Activated B cell treated with CpG ODN at 0.5 μM for 24 hours (primary cell): ENCODE measurements around the gene DGKE. TPM values are rescaled to one million over a fixed set of nuclear protein-coding genes. Genes with fewer than 3 reads are reported as not detected.

Source experiments
- ATAC-seq: fragments of 200-7000 bp; cut with Tn5 transposase; one replicate; pipeline ENCODE4 v1.10.0; 2021; ENCODE audit warnings: low read depth, mild to moderate bottlenecking, moderate library complexity
- CTCF ChIA-PET: fragments of 350-600 bp; sonication (Branson Sonifier 250); formaldehyde crosslinking; loops from one replicate; lab custom pipeline; 2021; ENCODE audit warnings: antibody characterized with exemption; lab: Charles Lee
- POLR2A ChIA-PET: fragments of 350-600 bp; sonication (Branson Sonifier 250); formaldehyde crosslinking; loops from one replicate; lab custom pipeline; 2021; ENCODE audit warnings: antibody characterized with exemption; lab: Charles Lee
- DNase-seq: peaks from one replicate; pipeline ENCODE4 v3.0.0; 2022
- H3K27ac Mint-ChIP-seq: one replicate; pipeline ENCODE4 v1.8.0; 2020; ENCODE audit warnings: mixed read lengths
- H3K27me3 Mint-ChIP-seq: one replicate; pipeline ENCODE4 v1.8.0; 2021; ENCODE audit warnings: mixed read lengths
- H3K36me3 Mint-ChIP-seq: one replicate; pipeline ENCODE4 v1.8.0; 2021; ENCODE audit warnings: low read depth, mixed read lengths
- H3K4me1 Mint-ChIP-seq: one replicate; pipeline ENCODE4 v1.8.0; 2021; ENCODE audit warnings: mixed read lengths
- H3K4me3 Mint-ChIP-seq: one replicate; pipeline ENCODE4 v1.8.0; 2020; ENCODE audit warnings: mild to moderate bottlenecking, mixed read lengths
- H3K9me3 Mint-ChIP-seq: one replicate; pipeline ENCODE4 v1.8.0; 2020; ENCODE audit warnings: mixed read lengths
- intact Hi-C: fragments of 100-400 bp; cut with micrococcal nuclease; formaldehyde crosslinking; loops from one replicate; pipeline ENCODE4 v1.15.1; 2024
- total RNA-seq: library from RNA; stranded (reverse); gene quantifications from 2 replicates; pipeline ENCODE4 v1.2.3, GENCODE V29; 2022
- TF ChIP-seq, protein P1 (sequence below): fragments of 200-600 bp; IDR thresholded peaks from one replicate; pipeline ENCODE4 v1.8.0; 2022; ENCODE audit warnings: antibody characterized with exemption, mild to moderate bottlenecking

The DGKE gene
- total RNA-seq, 1 donor from 2014 or later = 20.3 TPM

DNA sequence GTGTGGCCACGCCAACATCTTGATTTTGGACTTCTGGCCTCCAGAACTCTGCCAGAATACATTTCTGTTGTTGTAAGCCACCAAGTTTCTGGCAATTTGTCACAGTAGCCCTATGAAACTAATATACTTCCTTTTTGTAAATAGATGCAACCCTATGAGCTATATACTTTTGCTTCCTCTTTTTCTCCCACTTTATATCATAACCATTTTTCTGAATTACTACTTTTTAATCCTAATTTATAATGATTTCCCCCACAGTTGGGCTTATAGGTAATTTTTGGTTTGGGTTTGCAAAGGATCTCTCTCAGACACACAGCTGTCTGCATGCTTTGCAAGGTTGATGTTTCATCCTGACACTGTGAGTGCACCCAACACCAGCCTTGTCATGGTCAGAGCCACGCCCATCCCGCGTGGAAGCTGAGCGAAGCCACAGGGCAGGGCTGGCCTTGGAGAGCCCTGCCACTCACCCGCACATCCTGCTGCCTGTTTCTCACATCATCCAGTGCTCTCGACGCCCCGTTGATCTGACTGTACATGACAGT lies 74.1 kb downstream of the DGKE start:
- H3K27me3 Mint-ChIP-seq = no peaks in the 10 kb centered on the region
- H3K4me3 Mint-ChIP-seq = peak overlapping the region; percentile 75
- POLR2A ChIA-PET = interaction anchor here (1.0 to 3.0 kb wide), 7 partner anchors 10 to 1099 kb away, joined by 3 to 12 read pairs (median 4); partner anchors contain the start of genes C17orf67, DGKE, SCPEP1 and SRSF1
- intact Hi-C loops = no loop called here
- H3K9me3 Mint-ChIP-seq = no peaks in the 10 kb centered on the region
- ATAC-seq (peak; percentile 95), DNase-seq (peak; percentile 57)
- CTCF ChIA-PET = interaction anchor here (1.1 kb wide), 2 partner anchors 31 to 70 kb away, joined by 3 read pairs; partner anchors contain the start of gene SCPEP1
- peaks cover 62% of the 10 kb centered on the region for H3K4me1 Mint-ChIP-seq
- TF ChIP-seq, protein P1, sequence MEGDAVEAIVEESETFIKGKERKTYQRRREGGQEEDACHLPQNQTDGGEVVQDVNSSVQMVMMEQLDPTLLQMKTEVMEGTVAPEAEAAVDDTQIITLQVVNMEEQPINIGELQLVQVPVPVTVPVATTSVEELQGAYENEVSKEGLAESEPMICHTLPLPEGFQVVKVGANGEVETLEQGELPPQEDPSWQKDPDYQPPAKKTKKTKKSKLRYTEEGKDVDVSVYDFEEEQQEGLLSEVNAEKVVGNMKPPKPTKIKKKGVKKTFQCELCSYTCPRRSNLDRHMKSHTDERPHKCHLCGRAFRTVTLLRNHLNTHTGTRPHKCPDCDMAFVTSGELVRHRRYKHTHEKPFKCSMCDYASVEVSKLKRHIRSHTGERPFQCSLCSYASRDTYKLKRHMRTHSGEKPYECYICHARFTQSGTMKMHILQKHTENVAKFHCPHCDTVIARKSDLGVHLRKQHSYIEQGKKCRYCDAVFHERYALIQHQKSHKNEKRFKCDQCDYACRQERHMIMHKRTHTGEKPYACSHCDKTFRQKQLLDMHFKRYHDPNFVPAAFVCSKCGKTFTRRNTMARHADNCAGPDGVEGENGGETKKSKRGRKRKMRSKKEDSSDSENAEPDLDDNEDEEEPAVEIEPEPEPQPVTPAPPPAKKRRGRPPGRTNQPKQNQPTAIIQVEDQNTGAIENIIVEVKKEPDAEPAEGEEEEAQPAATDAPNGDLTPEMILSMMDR = no peak
- H3K27ac Mint-ChIP-seq = peak overlapping the region; percentile 96
- peaks cover 48% of the 10 kb centered on the region for H3K36me3 Mint-ChIP-seq

DNA sequence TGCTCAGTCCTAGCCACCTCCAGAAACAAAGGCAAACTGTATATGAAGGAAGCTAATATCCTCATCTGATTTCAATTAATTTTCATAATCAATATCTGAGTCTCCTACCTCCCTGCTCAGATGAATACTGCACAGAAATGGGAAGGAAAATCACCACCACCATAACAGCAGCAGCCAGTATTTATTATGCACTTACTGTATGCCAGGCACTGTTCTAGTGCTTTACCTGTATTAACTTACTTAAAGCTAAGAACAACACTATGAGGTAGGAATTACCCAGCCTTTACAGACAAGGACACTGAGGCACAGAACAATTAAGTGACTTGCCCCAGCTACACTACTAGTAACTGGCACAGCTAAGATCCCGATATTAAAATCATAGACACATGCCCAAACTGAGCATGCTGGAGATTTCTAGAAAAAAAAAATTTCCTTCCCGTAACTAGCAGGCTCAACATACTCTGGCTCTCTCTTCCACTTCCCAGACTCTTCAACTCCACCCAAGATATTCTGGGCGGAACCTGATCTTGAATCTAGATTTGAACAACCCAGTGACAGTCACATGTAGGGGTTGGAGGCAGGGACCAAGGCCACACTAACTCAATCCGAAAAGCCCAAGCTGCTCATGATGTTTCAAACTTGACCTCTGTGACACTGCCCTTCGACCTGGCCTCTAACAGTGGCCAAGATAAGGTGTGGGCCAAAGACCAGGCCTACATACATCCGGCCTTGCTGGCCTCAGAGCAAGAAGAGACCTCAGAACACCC lies 76.0 kb downstream of the DGKE start:
- Mint-ChIP-seq H3K27me3 (no peaks in the 10 kb centered on the region), H3K36me3 (peaks cover 36% of the 10 kb centered on the region), H3K4me3 (peak overlapping the region; percentile 33), H3K9me3 (no peaks in the 10 kb centered on the region), H3K27ac (peak overlapping the region; percentile 96), H3K4me1 (peaks cover 67% of the 10 kb centered on the region)
- intact Hi-C loops = loop anchor here (5.0 kb wide), 1 partner anchor 177 kb away; the partner anchor contains the start of gene AKAP1
- TF ChIP-seq, protein P1 = no peak
- ATAC-seq (no peak), DNase-seq (no peak)
- CTCF ChIA-PET = interaction anchor here (0.7 kb wide), 1 partner anchor 18 kb away, joined by 3 read pairs; no protein-coding TSS in a partner anchor
- POLR2A ChIA-PET = interaction anchor here (0.6 to 3.0 kb wide), 5 partner anchors 10 to 1333 kb away, joined by 3 to 12 read pairs (median 5); partner anchors contain the start of genes C17orf67, DGKE and SRSF1

DNA sequence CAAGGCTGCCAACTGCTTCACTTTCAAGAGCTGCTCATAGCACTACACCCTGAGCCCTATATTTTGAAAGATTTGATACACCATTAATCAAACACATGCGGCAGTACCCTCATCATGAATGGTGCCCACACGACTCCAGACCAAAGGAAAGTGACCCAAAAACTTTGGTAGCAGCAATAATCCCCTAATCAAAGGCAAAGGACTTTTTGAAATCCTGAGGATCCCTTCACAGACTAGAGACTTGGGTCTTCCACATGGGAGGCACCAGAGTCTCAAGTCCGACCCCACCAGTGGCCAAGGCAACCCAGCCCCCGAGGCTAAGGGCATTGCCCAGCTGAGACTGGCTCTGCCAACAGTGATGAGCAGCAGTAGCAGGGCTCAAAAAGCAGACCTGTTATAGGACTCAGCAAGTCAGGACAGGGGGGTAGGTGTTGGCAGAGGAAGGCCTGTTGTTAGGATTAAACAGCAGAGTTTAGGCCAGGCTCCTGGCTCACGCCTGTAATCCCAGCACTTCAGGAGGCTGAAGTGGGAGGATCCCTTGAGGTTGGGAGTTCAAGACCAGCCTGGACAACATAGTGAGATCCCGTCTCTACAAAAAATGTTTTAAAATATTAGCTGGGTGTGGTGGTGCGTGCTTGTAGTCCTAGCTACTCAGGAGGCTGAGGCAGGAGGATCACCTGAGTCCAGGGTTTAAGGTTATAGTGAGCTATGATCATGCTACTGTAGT lies 76.7 kb downstream of the DGKE start:
- H3K36me3 Mint-ChIP-seq = peaks cover 33% of the 10 kb centered on the region
- DNase-seq = no peak
- POLR2A ChIA-PET = interaction anchor here (0.6 kb wide), 1 partner anchor 1334 kb away, joined by 3 read pairs; no protein-coding TSS in a partner anchor
- peak overlapping the region; percentile 33 for H3K4me3 Mint-ChIP-seq
- intact Hi-C loops = loop anchor here (5.0 kb wide), 1 partner anchor 177 kb away; the partner anchor contains the start of gene AKAP1
- no peak for ATAC-seq
- peak overlapping the region; percentile 82 for H3K27ac Mint-ChIP-seq
- H3K27me3 Mint-ChIP-seq = no peaks in the 10 kb centered on the region
- CTCF ChIA-PET = interaction anchor here (0.7 kb wide), 1 partner anchor 18 kb away, joined by 3 read pairs; no protein-coding TSS in a partner anchor
- peaks cover 74% of the 10 kb centered on the region for H3K4me1 Mint-ChIP-seq
- TF ChIP-seq, protein P1 = no peak
- no peaks in the 10 kb centered on the region for H3K9me3 Mint-ChIP-seq

DNA sequence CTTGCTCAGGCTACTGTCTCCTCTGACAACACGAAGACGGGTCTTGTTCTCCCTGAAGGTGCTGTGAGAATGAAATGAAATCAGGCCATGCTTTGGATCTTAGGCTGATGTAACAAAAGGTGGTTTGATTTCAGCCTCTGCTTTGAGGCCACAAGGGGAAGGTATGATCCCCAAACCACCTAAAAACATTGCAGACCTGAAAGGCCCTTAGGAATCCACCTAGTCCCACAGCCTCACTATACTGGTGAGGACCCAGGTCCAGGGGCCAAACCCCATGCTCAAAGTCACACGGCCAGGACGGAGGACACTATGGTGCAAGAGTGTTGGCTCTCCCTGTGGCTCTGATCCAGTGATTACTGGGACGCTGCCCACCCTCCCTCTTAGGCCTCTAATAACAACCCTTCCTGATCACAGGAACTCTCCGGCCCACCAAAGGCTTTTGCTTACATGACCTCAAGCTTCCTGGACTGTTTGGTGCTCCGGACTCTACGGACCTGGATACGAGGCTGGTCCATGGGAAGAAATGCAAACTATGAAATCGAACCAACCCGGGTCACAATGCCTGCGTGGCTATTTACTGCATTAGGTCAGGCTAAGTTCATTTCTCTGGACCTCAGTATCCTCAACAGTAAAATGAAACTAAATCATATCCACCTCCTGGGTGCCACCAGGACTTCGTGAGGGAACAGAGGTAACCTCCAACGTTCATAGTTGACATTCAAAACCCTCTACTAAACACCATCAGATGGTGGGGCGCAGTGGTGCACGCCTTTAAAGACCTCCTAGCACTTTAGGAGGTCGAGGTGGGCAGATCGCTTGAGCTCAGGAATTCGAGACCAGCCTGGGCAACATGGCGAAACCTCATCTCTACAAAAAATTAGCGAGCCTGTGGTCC lies 78.4 kb downstream of the DGKE start:
- H3K4me3 Mint-ChIP-seq = peak overlapping the region; percentile 94
- H3K9me3 Mint-ChIP-seq = peaks cover 2% of the 10 kb centered on the region
- peak overlapping the region; percentile 83 for H3K27ac Mint-ChIP-seq
- TF ChIP-seq, protein P1 = no peak
- H3K4me1 Mint-ChIP-seq = peaks cover 71% of the 10 kb centered on the region
- ChIA-PET CTCF (interaction anchor here (1.2 kb wide), 1 partner anchor 93 kb away, joined by 3 read pairs; no protein-coding TSS in a partner anchor), POLR2A (interaction anchor here (1.3 kb wide), 1 partner anchor 48 kb away, joined by 7 read pairs; the partner anchor contains the start of gene COIL)
- intact Hi-C loops = loop anchor here (2.0 to 5.0 kb wide), 2 partner anchors 16 to 175 kb away; partner anchors contain the start of gene AKAP1
- peaks cover 16% of the 10 kb centered on the region for H3K36me3 Mint-ChIP-seq
- H3K27me3 Mint-ChIP-seq = no peaks in the 10 kb centered on the region
- no peak for DNase-seq
- ATAC-seq = no peak
